Kidney capillary endothelial cell (primary cell): Measurements from ENCODE around the gene AIP.

Experiments
- DNase-seq: peaks from one replicate; pipeline ENCODE4 v3.0.0-alpha.2; 2018; ENCODE audit warnings: low spot score

AIP gene

GRCh38 chr11:67482827-67483798, at the start of gene AIP:
Gene AIP (plus strand): TSS chr11:67483026. CDS start chr11:67483159, 133 bp downstream.
- peak; percentile 97 for DNase-seq

- DNase-seq: no peak
These were observed 49.1 kb upstream of the AIP start for GRCh38 chr11:67433536-67434394.

GRCh38 chr11:67434395-67434881, 48.4 kb upstream of the AIP start:
- no peak for DNase-seq

GRCh38 chr11:67435031-67435726, 47.6 kb upstream of the AIP start:
- no peak for DNase-seq

- no peak for DNase-seq
These were observed 46.9 kb upstream of the AIP start for GRCh38 chr11:67435727-67436458.

GRCh38 chr11:67436459-67437081, 46.3 kb upstream of the AIP start:
- DNase-seq: no peak

- no peak for DNase-seq
These were observed 45.6 kb upstream of the AIP start, which contains the start of gene PTPRCAP for GRCh38 chr11:67437082-67437808. Gene PTPRCAP (minus strand): TSS chr11:67437682. CDS start chr11:67437619, 63 bp downstream.

GRCh38 chr11:67437809-67438157, 45.0 kb upstream of the AIP start:
- no peak for DNase-seq

GRCh38 chr11:67438158-67438902, 44.5 kb upstream of the AIP start:
- DNase-seq: no peak

GRCh38 chr11:67439321-67440228, 43.3 kb upstream of the AIP start:
- peak; percentile 25 for DNase-seq

GRCh38 chr11:67440229-67441097, 42.4 kb upstream of the AIP start:
- DNase-seq: no peak

- DNase-seq: no peak
These were observed 41.7 kb upstream of the AIP start for GRCh38 chr11:67441098-67441563.

GRCh38 chr11:67441731-67442351, 41.0 kb upstream of the AIP start:
- DNase-seq: no peak

- no peak for DNase-seq
These were observed 40.1 kb upstream of the AIP start for GRCh38 chr11:67442504-67443404.

- no peak for DNase-seq
These were observed 37.3 kb upstream of the AIP start for GRCh38 chr11:67445515-67445914.

GRCh38 chr11:67448220-67448609, 34.6 kb upstream of the AIP start:
- DNase-seq: no peak
